ENCODE results near the gene CAP2. TPM values are rescaled to one million over a fixed set of nuclear protein-coding genes. Genes with fewer than 3 reads are reported as not detected.
A peak's percentile ranks its signal among the peaks of the same experiment; 100 is the strongest.

Gene CAP2
- total and polyA plus RNA-seq, 9 of the 15 experiments (the other 6 are each of a cell fraction or from before 2014, with no cell fraction given), result not detected

GRCh38 chr6:17505062-17505476 lies 111.7 kb downstream of the CAP2 start:
- Histone ChIP-seq H3K9me3 (replicated peaks; ENCODE audit: control insufficient read depth, insufficient read depth, low read depth, low read length) (no peaks in the 10 kb centered on the region), H3K4me1 (replicated peaks in 1 of 2; ENCODE audit: control insufficient read depth in 2 of 2, insufficient read depth in 2 of 2, low read length in 2 of 2) (no peaks in the 10 kb centered on the region), H3K9me1 (ENCODE audit: control insufficient read depth, insufficient read depth, low read length) (no peaks in the 10 kb centered on the region), H3K9ac (ENCODE audit: insufficient read depth in 1 of 2, low read depth in 2 of 2, low read length in 2 of 2) (no peak overlapping the region), H3K79me2 (ENCODE audit: control insufficient read depth, insufficient read depth, low read length) (no peaks in the 10 kb centered on the region), H4K20me1 (replicated peaks; ENCODE audit: control insufficient read depth, insufficient read depth, low read length) (no peaks in the 10 kb centered on the region), H2AFZ (ENCODE audit: low read depth, low read length) (no peak overlapping the region), H3K36me3 (ENCODE audit: control insufficient read depth, insufficient read depth, low read length) (no peaks in the 10 kb centered on the region), H3K4me3 (no peak overlapping the region), H3K27me3 (ENCODE audit: control insufficient read depth in 2 of 2, insufficient read depth in 2 of 2, low read length in 2 of 2) (peaks cover 4 to 17% of the 10 kb centered on the region in 2 experiments; a peak in 2 of 5 replicates), H3K4me2 (ENCODE audit: insufficient read depth, low read length) (no peak overlapping the region), H3K27ac (ENCODE audit: extremely low read depth, low read depth, low read length) (no peak overlapping the region)
- TF ChIP-seq PHB (CRISPR knock-in tag; IDR thresholded peaks at IDR 0.05) (no peak), CEBPB (tag; IDR thresholded peaks at IDR 0.05) (0 out of 2 replicates have a peak, but pooled peaks have one; percentile 17), E2F8 (IDR thresholded peaks at IDR 0.05; ENCODE audit: low read depth, partially characterized antibody) (no peak), CTCF (IDR thresholded peaks at IDR 0.05 in 2 of 3, conservative IDR thresholded peaks at IDR 0.05 in 1 of 3; ENCODE audit: insufficient read depth in 2 of 3, low read depth in 1 of 3, low read length in 3 of 3) (peak; percentile 23 to 46 (median 32); a peak in 3 of 6 replicates), RAD21 (CRISPR knock-in tag; conservative IDR thresholded peaks at IDR 0.05 in 1 of 2, IDR thresholded peaks at IDR 0.05 in 1 of 2) (peak in 1 of 2 experiments; percentile 31; a peak in 2 of 4 replicates)
- CTCF ChIA-PET (ENCODE audit: low intra/inter-chr PET ratio), result no interaction called here
- POLR2A ChIA-PET, result interaction anchor here (0.5 to 1.6 kb wide), 3 partner anchors 9 to 75 kb away, joined by 4 to 5 read pairs (median 4); no protein-coding TSS in a partner anchor
- 0% methylated on average over 5 of the region's 5 CpGs for whole genome bisulfite sequencing (ENCODE audit: insufficient coverage, low coverage, missing lambda C conversion rate)
- intact Hi-C loops (cut with micrococcal nuclease), result no loop called here
- no peak for FAIRE-seq
- DNase-seq (ENCODE audit: extremely low read depth in 1 of 4, low spot score in 3 of 4), result no peak
- ATAC-seq, result peak; percentile 80
- no TSS peak for BruUV-seq (replicated peaks)
- in situ Hi-C loops (cut with MboI), result no loop called here
